OCI-LY7 (cell line): ENCODE data around the gene VPS18. TPM values are rescaled to one million over a fixed set of nuclear protein-coding genes. Genes with fewer than 3 reads are reported as not detected.

Source experiments
- BruUV-seq: library from RNA; stranded (reverse); fragments of 400-500 nt; replicated peaks from 2 replicates; lab custom pipeline; 2021; lab: Mats Ljungman, UMichigan
- CTCF ChIA-PET: fragments of 300-600 bp; sonication (Branson Sonifier 250); formaldehyde crosslinking; loops from one replicate; lab custom pipeline; 2022; ENCODE audit warnings: antibody characterized with exemption; ENCODE audit not compliant: unreplicated experiment; lab: Charles Lee
- POLR2A ChIA-PET: fragments of 300-600 bp; sonication (Branson Sonifier 250); formaldehyde crosslinking; loops from one replicate; lab custom pipeline; 2022; ENCODE audit warnings: antibody characterized with exemption; lab: Charles Lee
- DNase-seq: peaks from one replicate; pipeline ENCODE4 v3.0.0-alpha.2; 2015; ENCODE audit warnings: low spot score
- H2AFZ ChIP-seq: fragments of 200-600 bp; sonication (generic), shearing (Covaris generic); 2 replicates; pipeline ENCODE4 v1.6.1; 2014; ENCODE audit warnings: mild to moderate bottlenecking, antibody characterized with exemption, low read length, moderate library complexity
- H3K27ac ChIP-seq: fragments of 200-600 bp; sonication (generic); 2 replicates; pipeline ENCODE4 v1.5.1; 2014; ENCODE audit warnings: mixed run types, low read depth, mild to moderate bottlenecking, moderate library complexity, low read length, inconsistent platforms; ENCODE audit not compliant: poor library complexity, severe bottlenecking
- H3K36me3 ChIP-seq: fragments of 200-600 bp; sonication (generic); 2 replicates; pipeline ENCODE4 v1.6.1; 2014; ENCODE audit warnings: mild to moderate bottlenecking, antibody characterized with exemption, low read length, moderate library complexity, mixed read lengths; ENCODE audit not compliant: insufficient read depth
- H3K4me1 ChIP-seq: fragments of 200-600 bp; sonication (generic); 2 replicates; pipeline ENCODE4 v1.5.1; 2014; ENCODE audit warnings: mild to moderate bottlenecking, low read length; ENCODE audit not compliant: insufficient read depth, poor library complexity, severe bottlenecking
- H3K4me2 ChIP-seq: fragments of 200-600 bp; sonication (generic); 2 replicates; pipeline ENCODE4 v1.6.1; 2014; ENCODE audit warnings: mild to moderate bottlenecking, low read length
- H3K4me3 ChIP-seq: fragments of 200-600 bp; sonication (generic); 2 replicates; pipeline ENCODE4 v1.5.1; 2014; ENCODE audit warnings: mild to moderate bottlenecking, low read depth, low read length; ENCODE audit not compliant: poor library complexity, severe bottlenecking
- H3K79me2 ChIP-seq: fragments of 200-600 bp; sonication (generic); 2 replicates; pipeline ENCODE4 v1.6.1; 2016; ENCODE audit warnings: low read depth, mild to moderate bottlenecking, low read length, moderate library complexity, mixed read lengths; ENCODE audit not compliant: insufficient read depth
- H3K9me2 ChIP-seq: fragments of 200-600 bp; sonication (generic); 2 replicates; pipeline ENCODE4 v1.6.1; 2016; ENCODE audit warnings: mild to moderate bottlenecking, low read length, mixed read lengths; ENCODE audit not compliant: insufficient read depth
- H3K9me3 ChIP-seq: fragments of 200-600 bp; sonication (generic); 2 replicates; pipeline ENCODE4 v1.6.1; 2014; ENCODE audit warnings: mild to moderate bottlenecking, mixed run types, low read length, mixed read lengths
- H4K20me1 ChIP-seq: fragments of 200-600 bp; sonication (generic); 2 replicates; pipeline ENCODE4 v1.6.1; 2014; ENCODE audit warnings: mild to moderate bottlenecking, antibody characterized with exemption, low read length, moderate library complexity, mixed read lengths; ENCODE audit not compliant: insufficient read depth
- CTCF ChIP-seq: fragments of 200-600 bp; sonication (generic); conservative IDR thresholded peaks from 2 replicates; pipeline ENCODE4 v1.5.1; 2014; ENCODE audit warnings: mild to moderate bottlenecking, antibody characterized with exemption, low read length, moderate library complexity, mixed read lengths
- EZH2phosphoT487 ChIP-seq: fragments of 200-600 bp; sonication (generic); IDR thresholded peaks from 2 replicates; pipeline ENCODE4 v1.6.1; 2018; ENCODE audit warnings: low read depth, borderline replicate concordance, mild to moderate bottlenecking, mixed run types, antibody characterized with exemption, low read length, moderate library complexity, mixed read lengths
- intact Hi-C: fragments of 100-400 bp; cut with micrococcal nuclease; formaldehyde crosslinking; loops from one replicate; pipeline ENCODE4 v1.10.0; 2022; ENCODE audit not compliant: unreplicated experiment
- total RNA-seq, 2 experiments: library from RNA; depleted of rRNA in 1 of 2; stranded (reverse); fragments of >200 nt in 1 of 2; shearing (Covaris generic) in 1 of 2; gene quantifications; 2 replicates each; pipeline ENCODE4 v1.2.3, GENCODE V29; 2014 to 2022

The VPS18 gene
- total RNA-seq, 2 experiments from 2014 or later: 24.5 to 30.7 TPM

GRCh38 chr15:40942337-40942854 is 48.1 kb downstream of the VPS18 start:
- H3K4me2 ChIP-seq: peak overlapping the region; percentile 84
- H3K4me1 ChIP-seq: peaks cover 40% of the 10 kb centered on the region
- no peaks in the 10 kb centered on the region for H3K9me3 ChIP-seq
- peak overlapping the region; percentile 68 for H3K4me3 ChIP-seq
- POLR2A ChIA-PET: interaction anchor here (0.6 to 3.6 kb wide), 5 partner anchors 9 to 353 kb away, joined by 4 to 36 read pairs (median 5); partner anchors contain the start of gene CHAC1
- TF ChIP-seq CTCF: no peak
- TF ChIP-seq EZH2phosphoT487: no peak
- H3K36me3 ChIP-seq: no peaks in the 10 kb centered on the region
- H4K20me1 ChIP-seq: no peaks in the 10 kb centered on the region
- CTCF ChIA-PET: interaction anchor here (0.5 to 1.8 kb wide), 5 partner anchors 12 to 1139 kb away, joined by 3 to 9 read pairs (median 3); no protein-coding TSS in a partner anchor
- BruUV-seq: TSS peak; percentile 76
- H2AFZ ChIP-seq: peak overlapping the region; percentile 97
- no peak for DNase-seq
- intact Hi-C loops: no loop called here
- peak overlapping the region; percentile 2 for H3K27ac ChIP-seq
- H3K79me2 ChIP-seq: no peaks in the 10 kb centered on the region
- no peaks in the 10 kb centered on the region for H3K9me2 ChIP-seq

- Histone ChIP-seq H3K4me2 (peak overlapping the region; percentile 84), H4K20me1 (no peaks in the 10 kb centered on the region), H3K9me2 (no peaks in the 10 kb centered on the region), H3K79me2 (no peaks in the 10 kb centered on the region), H3K4me1 (peaks cover 38% of the 10 kb centered on the region), H3K4me3 (peak overlapping the region; percentile 68), H3K9me3 (no peaks in the 10 kb centered on the region), H3K36me3 (no peaks in the 10 kb centered on the region), H3K27ac (no peak overlapping the region), H2AFZ (peak overlapping the region; percentile 97; the same call in 1 of the 2 replicates)
- CTCF ChIA-PET: interaction anchor here (0.5 to 1.6 kb wide), 2 partner anchors 37 to 54 kb away, joined by 3 to 6 read pairs; no protein-coding TSS in a partner anchor
- intact Hi-C loops: no loop called here
- no peak for TF ChIP-seq EZH2phosphoT487
- TF ChIP-seq CTCF: no peak
- BruUV-seq: no TSS peak
- POLR2A ChIA-PET: interaction anchor here (0.6 to 3.6 kb wide), 3 partner anchors 9 to 353 kb away, joined by 4 to 36 read pairs (median 5); partner anchors contain the start of gene CHAC1
- no peak for DNase-seq
Measured at GRCh38 chr15:40942878-40943277, 48.6 kb downstream of the VPS18 start.

GRCh38 chr15:40943764-40944365 is 49.6 kb downstream of the VPS18 start:
- CTCF ChIA-PET: no interaction called here

More at GRCh38 chr15:40943764-40944365, 49.6 kb downstream of the VPS18 start:
- POLR2A ChIA-PET: no interaction called here
- H3K4me3 ChIP-seq: no peak overlapping the region
- H3K4me2 ChIP-seq: no peak overlapping the region
- no peak overlapping the region for H3K27ac ChIP-seq
- H3K9me2 ChIP-seq: no peaks in the 10 kb centered on the region
- H3K9me3 ChIP-seq: no peaks in the 10 kb centered on the region
- H4K20me1 ChIP-seq: no peaks in the 10 kb centered on the region
- DNase-seq: no peak
- no peaks in the 10 kb centered on the region for H3K79me2 ChIP-seq
- no TSS peak for BruUV-seq
- peaks cover 38% of the 10 kb centered on the region for H3K4me1 ChIP-seq
- no peak overlapping the region for H2AFZ ChIP-seq
- intact Hi-C loops: no loop called here
- H3K36me3 ChIP-seq: no peaks in the 10 kb centered on the region
- no peak for TF ChIP-seq CTCF
